ENCODE data around the gene VASP. TPM values are rescaled to one million over a fixed set of nuclear protein-coding genes. Genes with fewer than 3 reads are reported as not detected.

VASP gene
- total and polyA plus RNA-seq, 2 of the 13 experiments (the other 11 are each of a cell fraction or from before 2014, with no cell fraction given): 41.8 to 67.1 TPM

DNA sequence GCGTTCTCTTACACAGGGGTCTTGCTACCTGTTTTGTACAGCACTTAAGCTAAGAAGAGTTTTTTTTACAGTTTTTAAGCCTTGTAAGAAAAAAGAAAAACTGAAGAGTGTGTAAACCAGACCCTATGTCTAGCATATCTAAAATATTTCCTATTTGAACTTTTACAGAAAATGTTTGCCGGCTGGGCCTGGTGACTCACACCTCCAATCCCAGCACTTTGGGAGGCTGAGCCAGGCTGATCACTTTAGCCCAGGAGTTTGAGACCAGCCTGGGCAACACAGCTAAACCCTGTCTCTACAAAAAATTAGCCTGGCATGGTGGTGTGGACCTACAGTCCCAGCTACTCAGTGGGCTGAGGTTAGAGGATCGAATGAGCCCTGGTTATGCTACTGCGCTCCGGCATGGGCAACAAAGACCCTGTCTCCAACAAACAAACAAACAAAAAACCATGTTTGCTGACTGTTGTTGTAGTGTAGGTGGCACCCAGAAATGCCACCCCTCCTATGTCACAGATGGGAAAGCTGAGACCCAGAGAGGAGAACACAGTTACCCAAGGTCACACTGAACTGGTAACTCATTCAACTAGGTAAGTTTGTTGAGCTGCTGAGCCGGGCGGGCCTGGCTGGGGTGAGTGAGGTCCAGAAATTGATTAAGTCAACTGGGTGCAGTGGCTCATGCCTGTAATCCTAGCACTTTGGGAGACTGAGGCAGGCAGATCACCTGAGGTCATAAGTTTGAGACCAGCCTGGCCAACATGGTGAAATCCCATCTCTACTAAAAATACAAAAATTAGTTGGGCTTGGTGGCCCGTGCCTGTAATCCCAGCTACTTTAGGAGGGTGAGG, 1.9 kb upstream of the VASP start (continued):
- TF ChIP-seq, protein P1, sequence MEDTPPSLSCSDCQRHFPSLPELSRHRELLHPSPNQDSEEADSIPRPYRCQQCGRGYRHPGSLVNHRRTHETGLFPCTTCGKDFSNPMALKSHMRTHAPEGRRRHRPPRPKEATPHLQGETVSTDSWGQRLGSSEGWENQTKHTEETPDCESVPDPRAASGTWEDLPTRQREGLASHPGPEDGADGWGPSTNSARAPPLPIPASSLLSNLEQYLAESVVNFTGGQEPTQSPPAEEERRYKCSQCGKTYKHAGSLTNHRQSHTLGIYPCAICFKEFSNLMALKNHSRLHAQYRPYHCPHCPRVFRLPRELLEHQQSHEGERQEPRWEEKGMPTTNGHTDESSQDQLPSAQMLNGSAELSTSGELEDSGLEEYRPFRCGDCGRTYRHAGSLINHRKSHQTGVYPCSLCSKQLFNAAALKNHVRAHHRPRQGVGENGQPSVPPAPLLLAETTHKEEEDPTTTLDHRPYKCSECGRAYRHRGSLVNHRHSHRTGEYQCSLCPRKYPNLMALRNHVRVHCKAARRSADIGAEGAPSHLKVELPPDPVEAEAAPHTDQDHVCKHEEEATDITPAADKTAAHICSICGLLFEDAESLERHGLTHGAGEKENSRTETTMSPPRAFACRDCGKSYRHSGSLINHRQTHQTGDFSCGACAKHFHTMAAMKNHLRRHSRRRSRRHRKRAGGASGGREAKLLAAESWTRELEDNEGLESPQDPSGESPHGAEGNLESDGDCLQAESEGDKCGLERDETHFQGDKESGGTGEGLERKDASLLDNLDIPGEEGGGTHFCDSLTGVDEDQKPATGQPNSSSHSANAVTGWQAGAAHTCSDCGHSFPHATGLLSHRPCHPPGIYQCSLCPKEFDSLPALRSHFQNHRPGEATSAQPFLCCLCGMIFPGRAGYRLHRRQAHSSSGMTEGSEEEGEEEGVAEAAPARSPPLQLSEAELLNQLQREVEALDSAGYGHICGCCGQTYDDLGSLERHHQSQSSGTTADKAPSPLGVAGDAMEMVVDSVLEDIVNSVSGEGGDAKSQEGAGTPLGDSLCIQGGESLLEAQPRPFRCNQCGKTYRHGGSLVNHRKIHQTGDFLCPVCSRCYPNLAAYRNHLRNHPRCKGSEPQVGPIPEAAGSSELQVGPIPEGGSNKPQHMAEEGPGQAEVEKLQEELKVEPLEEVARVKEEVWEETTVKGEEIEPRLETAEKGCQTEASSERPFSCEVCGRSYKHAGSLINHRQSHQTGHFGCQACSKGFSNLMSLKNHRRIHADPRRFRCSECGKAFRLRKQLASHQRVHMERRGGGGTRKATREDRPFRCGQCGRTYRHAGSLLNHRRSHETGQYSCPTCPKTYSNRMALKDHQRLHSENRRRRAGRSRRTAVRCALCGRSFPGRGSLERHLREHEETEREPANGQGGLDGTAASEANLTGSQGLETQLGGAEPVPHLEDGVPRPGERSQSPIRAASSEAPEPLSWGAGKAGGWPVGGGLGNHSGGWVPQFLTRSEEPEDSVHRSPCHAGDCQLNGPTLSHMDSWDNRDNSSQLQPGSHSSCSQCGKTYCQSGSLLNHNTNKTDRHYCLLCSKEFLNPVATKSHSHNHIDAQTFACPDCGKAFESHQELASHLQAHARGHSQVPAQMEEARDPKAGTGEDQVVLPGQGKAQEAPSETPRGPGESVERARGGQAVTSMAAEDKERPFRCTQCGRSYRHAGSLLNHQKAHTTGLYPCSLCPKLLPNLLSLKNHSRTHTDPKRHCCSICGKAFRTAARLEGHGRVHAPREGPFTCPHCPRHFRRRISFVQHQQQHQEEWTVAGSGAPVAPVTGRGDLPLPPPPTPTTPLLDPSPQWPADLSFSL (CRISPR knock-in tag; IDR thresholded peaks at IDR 0.05): no peak
- no peak for TF ChIP-seq EED (CRISPR knock-in tag; IDR thresholded peaks at IDR 0.05)
- no peak for TF ChIP-seq ZNF143 (CRISPR knock-in tag; IDR thresholded peaks at IDR 0.05)
- peak; percentile 35; the same call in 1 of the 2 replicates for TF ChIP-seq SAP130 (CRISPR knock-in tag; IDR thresholded peaks at IDR 0.05; ENCODE audit: low read depth)
- TF ChIP-seq ZNF235 (CRISPR knock-in tag; IDR thresholded peaks at IDR 0.05; ENCODE audit: borderline replicate concordance): no peak
- TF ChIP-seq, protein P2, sequence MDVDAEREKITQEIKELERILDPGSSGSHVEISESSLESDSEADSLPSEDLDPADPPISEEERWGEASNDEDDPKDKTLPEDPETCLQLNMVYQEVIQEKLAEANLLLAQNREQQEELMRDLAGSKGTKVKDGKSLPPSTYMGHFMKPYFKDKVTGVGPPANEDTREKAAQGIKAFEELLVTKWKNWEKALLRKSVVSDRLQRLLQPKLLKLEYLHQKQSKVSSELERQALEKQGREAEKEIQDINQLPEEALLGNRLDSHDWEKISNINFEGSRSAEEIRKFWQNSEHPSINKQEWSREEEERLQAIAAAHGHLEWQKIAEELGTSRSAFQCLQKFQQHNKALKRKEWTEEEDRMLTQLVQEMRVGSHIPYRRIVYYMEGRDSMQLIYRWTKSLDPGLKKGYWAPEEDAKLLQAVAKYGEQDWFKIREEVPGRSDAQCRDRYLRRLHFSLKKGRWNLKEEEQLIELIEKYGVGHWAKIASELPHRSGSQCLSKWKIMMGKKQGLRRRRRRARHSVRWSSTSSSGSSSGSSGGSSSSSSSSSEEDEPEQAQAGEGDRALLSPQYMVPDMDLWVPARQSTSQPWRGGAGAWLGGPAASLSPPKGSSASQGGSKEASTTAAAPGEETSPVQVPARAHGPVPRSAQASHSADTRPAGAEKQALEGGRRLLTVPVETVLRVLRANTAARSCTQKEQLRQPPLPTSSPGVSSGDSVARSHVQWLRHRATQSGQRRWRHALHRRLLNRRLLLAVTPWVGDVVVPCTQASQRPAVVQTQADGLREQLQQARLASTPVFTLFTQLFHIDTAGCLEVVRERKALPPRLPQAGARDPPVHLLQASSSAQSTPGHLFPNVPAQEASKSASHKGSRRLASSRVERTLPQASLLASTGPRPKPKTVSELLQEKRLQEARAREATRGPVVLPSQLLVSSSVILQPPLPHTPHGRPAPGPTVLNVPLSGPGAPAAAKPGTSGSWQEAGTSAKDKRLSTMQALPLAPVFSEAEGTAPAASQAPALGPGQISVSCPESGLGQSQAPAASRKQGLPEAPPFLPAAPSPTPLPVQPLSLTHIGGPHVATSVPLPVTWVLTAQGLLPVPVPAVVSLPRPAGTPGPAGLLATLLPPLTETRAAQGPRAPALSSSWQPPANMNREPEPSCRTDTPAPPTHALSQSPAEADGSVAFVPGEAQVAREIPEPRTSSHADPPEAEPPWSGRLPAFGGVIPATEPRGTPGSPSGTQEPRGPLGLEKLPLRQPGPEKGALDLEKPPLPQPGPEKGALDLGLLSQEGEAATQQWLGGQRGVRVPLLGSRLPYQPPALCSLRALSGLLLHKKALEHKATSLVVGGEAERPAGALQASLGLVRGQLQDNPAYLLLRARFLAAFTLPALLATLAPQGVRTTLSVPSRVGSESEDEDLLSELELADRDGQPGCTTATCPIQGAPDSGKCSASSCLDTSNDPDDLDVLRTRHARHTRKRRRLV (CRISPR knock-in tag; IDR thresholded peaks at IDR 0.05): no peak
- TF ChIP-seq, protein P3, sequence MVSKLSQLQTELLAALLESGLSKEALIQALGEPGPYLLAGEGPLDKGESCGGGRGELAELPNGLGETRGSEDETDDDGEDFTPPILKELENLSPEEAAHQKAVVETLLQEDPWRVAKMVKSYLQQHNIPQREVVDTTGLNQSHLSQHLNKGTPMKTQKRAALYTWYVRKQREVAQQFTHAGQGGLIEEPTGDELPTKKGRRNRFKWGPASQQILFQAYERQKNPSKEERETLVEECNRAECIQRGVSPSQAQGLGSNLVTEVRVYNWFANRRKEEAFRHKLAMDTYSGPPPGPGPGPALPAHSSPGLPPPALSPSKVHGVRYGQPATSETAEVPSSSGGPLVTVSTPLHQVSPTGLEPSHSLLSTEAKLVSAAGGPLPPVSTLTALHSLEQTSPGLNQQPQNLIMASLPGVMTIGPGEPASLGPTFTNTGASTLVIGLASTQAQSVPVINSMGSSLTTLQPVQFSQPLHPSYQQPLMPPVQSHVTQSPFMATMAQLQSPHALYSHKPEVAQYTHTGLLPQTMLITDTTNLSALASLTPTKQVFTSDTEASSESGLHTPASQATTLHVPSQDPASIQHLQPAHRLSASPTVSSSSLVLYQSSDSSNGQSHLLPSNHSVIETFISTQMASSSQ (IDR thresholded peaks at IDR 0.05; ENCODE audit: low read depth): no peak
- TF ChIP-seq, protein P3 (CRISPR knock-in tag; IDR thresholded peaks at IDR 0.05; ENCODE audit: borderline replicate concordance): no peak
- TF ChIP-seq, protein P4, sequence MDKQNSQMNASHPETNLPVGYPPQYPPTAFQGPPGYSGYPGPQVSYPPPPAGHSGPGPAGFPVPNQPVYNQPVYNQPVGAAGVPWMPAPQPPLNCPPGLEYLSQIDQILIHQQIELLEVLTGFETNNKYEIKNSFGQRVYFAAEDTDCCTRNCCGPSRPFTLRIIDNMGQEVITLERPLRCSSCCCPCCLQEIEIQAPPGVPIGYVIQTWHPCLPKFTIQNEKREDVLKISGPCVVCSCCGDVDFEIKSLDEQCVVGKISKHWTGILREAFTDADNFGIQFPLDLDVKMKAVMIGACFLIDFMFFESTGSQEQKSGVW (CRISPR knock-in tag; IDR thresholded peaks at IDR 0.05; ENCODE audit: borderline replicate concordance): no peak
- no peak for TF ChIP-seq ZBTB3 (CRISPR knock-in tag; IDR thresholded peaks at IDR 0.05; ENCODE audit: borderline replicate concordance, low read depth)
- 0 out of 2 replicates have a peak, but pooled peaks have one; percentile 4 for TF ChIP-seq ZNF430 (CRISPR knock-in tag; IDR thresholded peaks at IDR 0.05)
